GM12878 (cell line): ENCODE measurements around the gene CAPNS1. TPM values are rescaled to one million over a fixed set of nuclear protein-coding genes. Genes with fewer than 3 reads are reported as not detected.

Experiments
- ATAC-seq: fragments of 200-7000 bp; cut with Tn5 transposase; 3 replicates; pipeline ENCODE4 v1.9.1; 2020; ENCODE audit warnings: mild to moderate bottlenecking, moderate library complexity
- BruUV-seq: library from RNA; stranded (reverse); fragments of 400-500 nt; replicated peaks from 2 replicates; lab custom pipeline; 2021; lab: Mats Ljungman, UMichigan
- CTCF ChIA-PET: fragments of 300-600 bp; sonication (Branson Sonifier 250); formaldehyde crosslinking; extraction: SDS; loops from one replicate; lab custom pipeline; 2021; ENCODE audit warnings: inconsistent platforms; lab: Yijun Ruan, JAX
- POLR2A ChIA-PET: fragments of 350-600 bp; formaldehyde crosslinking; extraction: SDS; loops from one replicate; lab custom pipeline; 2021; ENCODE audit warnings: inconsistent platforms; lab: Charles Lee
- RAD21 ChIA-PET: fragments of 300-600 bp; sonication (Branson Sonifier 250); formaldehyde crosslinking; loops from one replicate; lab custom pipeline; 2023; ENCODE audit warnings: antibody characterized with exemption; ENCODE audit not compliant: unreplicated experiment; lab: Charles Lee
- SMC1A ChIA-PET: fragments of 300-600 bp; sonication (Branson Sonifier 250); formaldehyde crosslinking; loops from one replicate; lab custom pipeline; 2023; ENCODE audit not compliant: unreplicated experiment, uncharacterized antibody; lab: Charles Lee
- DNase-seq: peaks from one replicate; pipeline ENCODE4 v3.0.0-alpha.2; 2011; ENCODE audit warnings: low read depth, low spot score
- FAIRE-seq: peaks from 3 replicates; lab custom pipeline; 2011; peaks lifted over from hg19 to GRCh38; lab: Jason Lieb, UNC
- H2AFZ ChIP-seq: 2 replicates; pipeline ENCODE4 v1.6.0; 2011; ENCODE audit warnings: low read depth, low read length, control low read depth; ENCODE audit not compliant: control insufficient read depth
- H3K27ac ChIP-seq: 2 replicates; pipeline ENCODE4 v1.5.1; 2011; ENCODE audit warnings: control low read depth; ENCODE audit not compliant: control insufficient read depth, insufficient read depth
- H3K27me3 ChIP-seq, 2 experiments: replicated peaks in 1 of 2; 2 replicates each; pipeline versions ENCODE4 v1.6.0 to v1.6.1; 2011; ENCODE audit warnings: low read length in 1 of 2; ENCODE audit not compliant: control insufficient read depth in 2 of 2, insufficient read depth in 2 of 2
- H3K36me3 ChIP-seq, 2 experiments: 2 replicates each; pipeline ENCODE4 v1.5.1; 2011; ENCODE audit warnings: low read length in 1 of 2; ENCODE audit not compliant: control insufficient read depth in 2 of 2, insufficient read depth in 2 of 2
- H3K4me1 ChIP-seq: 2 replicates; pipeline ENCODE4 v1.6.1; 2011; ENCODE audit warnings: mild to moderate bottlenecking, low read length, moderate library complexity, mixed read lengths; ENCODE audit not compliant: control insufficient read depth, insufficient read depth
- H3K4me2 ChIP-seq: 2 replicates; pipeline ENCODE4 v1.6.0; 2011; ENCODE audit warnings: control low read depth; ENCODE audit not compliant: control insufficient read depth, insufficient read depth
- H3K4me3 ChIP-seq: fragments of 200-600 bp; sonication (generic); 2 replicates; pipeline ENCODE4 v1.5.1; 2016
- H3K79me2 ChIP-seq: 2 replicates; pipeline ENCODE4 v1.6.0; 2011; ENCODE audit warnings: low read length; ENCODE audit not compliant: control insufficient read depth, insufficient read depth
- H3K9ac ChIP-seq: 2 replicates; pipeline ENCODE4 v1.8.0; 2011; ENCODE audit warnings: low read length, control low read depth, mixed read lengths; ENCODE audit not compliant: control insufficient read depth, insufficient read depth
- H3K9me3 ChIP-seq: replicated peaks from 3 replicates; pipeline ENCODE4 v1.5.1; 2011; ENCODE audit warnings: mild to moderate bottlenecking, low read length; ENCODE audit not compliant: control insufficient read depth, insufficient read depth
- H4K20me1 ChIP-seq: 2 replicates; pipeline ENCODE4 v1.6.0; 2011; ENCODE audit not compliant: control insufficient read depth, insufficient read depth
- ASH2L ChIP-seq: fragments of 300-600, 200-600 bp; sonication (generic); IDR thresholded peaks from 2 replicates; pipeline ENCODE4 v1.6.1; 2017; ENCODE audit warnings: low read depth, mild to moderate bottlenecking, borderline replicate concordance
- CBX3 ChIP-seq: fragments of 200-600 bp; sonication (generic); IDR thresholded peaks from 2 replicates; pipeline ENCODE4 v1.6.1; 2016; ENCODE audit warnings: low read depth, borderline replicate concordance
- CEBPB ChIP-seq, 2 experiments: fragments of 150-350 bp in 1 of 2; IDR thresholded peaks; 2 replicates each; pipeline ENCODE4 v1.6.1; 2012 to 2014; ENCODE audit warnings: low read depth in 2 of 2, low read length in 2 of 2, borderline replicate concordance in 1 of 2, inconsistent platforms in 1 of 2
- FOS ChIP-seq: IDR thresholded peaks from 3 replicates; pipeline ENCODE4 v1.6.1; 2011; ENCODE audit warnings: borderline replicate concordance; ENCODE audit not compliant: insufficient read length; ENCODE audit errors: extremely low read depth
- JUNB ChIP-seq: IDR thresholded peaks from 2 replicates; pipeline ENCODE4 v1.6.1; 2016; ENCODE audit warnings: antibody characterized with exemption, mild to moderate bottlenecking
- MTA2 ChIP-seq: fragments of 450-650 bp; IDR thresholded peaks from 2 replicates; pipeline ENCODE4 v1.6.1; 2016; ENCODE audit warnings: low read depth, mild to moderate bottlenecking, moderate library complexity
- MYB ChIP-seq: fragments of 150-350 bp; IDR thresholded peaks from 2 replicates; pipeline ENCODE4 v1.6.1; 2014; ENCODE audit warnings: mild to moderate bottlenecking, low read depth, low read length, borderline replicate concordance
- MYC ChIP-seq: IDR thresholded peaks from 2 replicates; pipeline ENCODE4 v1.6.1; 2011; ENCODE audit warnings: mild to moderate bottlenecking, low read length, moderate library complexity, inconsistent platforms; ENCODE audit not compliant: insufficient read depth, insufficient replicate concordance, insufficient read length, severe bottlenecking
- NFXL1 ChIP-seq: fragments of 450-650 bp; IDR thresholded peaks from 2 replicates; pipeline ENCODE4 v1.6.1; 2017; ENCODE audit warnings: antibody characterized with exemption, mild to moderate bottlenecking, borderline replicate concordance
- NFYA ChIP-seq: IDR thresholded peaks from 2 replicates; pipeline ENCODE4 v1.6.1; 2011; ENCODE audit warnings: low read depth, mild to moderate bottlenecking, low read length, improper control_type of control experiment, borderline replicate concordance
- RB1 ChIP-seq: fragments of 450-650 bp; formaldehyde crosslinking; IDR thresholded peaks from 2 replicates; pipeline ENCODE4 v1.6.1; 2017; ENCODE audit warnings: mild to moderate bottlenecking, borderline replicate concordance
- TCF12 ChIP-seq: IDR thresholded peaks from 2 replicates; pipeline ENCODE4 v1.6.1; 2011; ENCODE audit warnings: low read depth, mild to moderate bottlenecking, low read length
- WGBS: methylation state at CpG from one replicate; pipeline ENCODE4 v1.1.6; 2016; ENCODE audit warnings: low lambda C conversion rate; ENCODE audit not compliant: insufficient replicate concordance, insufficient coverage; ENCODE audit errors: missing lambda C conversion rate; 5-methylcytosine and 5-hydroxymethylcytosine counted together
- in situ Hi-C: fragments of 300-500 bp; cut with MboI; formaldehyde crosslinking; loops from 9 replicates; pipeline ENCODE4 v1.14.3; 2018; ENCODE audit warnings: mixed read lengths
- intact Hi-C: fragments of 100-400 bp; cut with micrococcal nuclease; formaldehyde crosslinking; loops from one replicate; pipeline ENCODE4 v1.14.2; 2022; ENCODE audit not compliant: unreplicated experiment
- polyA plus RNA-seq, 11 experiments: library from polyadenylated mRNA; depleted of rRNA in 4 of 11; unstranded in 6 of 11; stranded (reverse) in 5 of 11; fragments of >200 nt; fragmentation: Nextera tagmentation in 4 of 11; fragmentation: Illumina TruSeq in 1 of 11; extraction: Ambion mirVana in 4 of 11; extraction: Trizol in 1 of 11; gene quantifications; 1 replicate in 1 of 11; 2 replicates in 10 of 11; pipeline versions ENCODE4 v1.2.1 to v1.2.3, GENCODE V29; 2011 to 2016; ENCODE audit warnings: inconsistent platforms in 2 of 11, missing spikeins in 2 of 11, low read depth in 1 of 11
- total RNA-seq, 4 experiments: library from RNA; depleted of rRNA in 3 of 4; stranded (reverse); fragments of >200 nt in 3 of 4; fragmentation: Illumina TruSeq in 1 of 4; extraction: Trizol in 1 of 4; gene quantifications; 2 replicates each; pipeline versions ENCODE4 v1.2.1 to v1.2.3, GENCODE V29; 2013 to 2021
- TF ChIP-seq, protein P1 (sequence below): IDR thresholded peaks from 2 replicates; pipeline ENCODE4 v1.6.1; 2011; ENCODE audit warnings: borderline replicate concordance, low read depth, mild to moderate bottlenecking, moderate library complexity, low read length; ENCODE audit not compliant: insufficient read depth, poor library complexity, severe bottlenecking
- TF ChIP-seq, protein P2 (sequence below): fragments of 450-650 bp; IDR thresholded peaks from 2 replicates; pipeline ENCODE4 v1.6.1; 2016; ENCODE audit warnings: mild to moderate bottlenecking
- TF ChIP-seq, protein P3 (sequence below): IDR thresholded peaks from 2 replicates; pipeline ENCODE4 v1.6.1; 2011; ENCODE audit warnings: low read depth, low read length, improper control_type of control experiment, borderline replicate concordance

Gene CAPNS1
- total and polyA plus RNA-seq, 10 of the 15 experiments (the other 5 are each of a cell fraction or from before 2014, with no cell fraction given) = 96.9 to 562 (median 245) TPM

DNA sequence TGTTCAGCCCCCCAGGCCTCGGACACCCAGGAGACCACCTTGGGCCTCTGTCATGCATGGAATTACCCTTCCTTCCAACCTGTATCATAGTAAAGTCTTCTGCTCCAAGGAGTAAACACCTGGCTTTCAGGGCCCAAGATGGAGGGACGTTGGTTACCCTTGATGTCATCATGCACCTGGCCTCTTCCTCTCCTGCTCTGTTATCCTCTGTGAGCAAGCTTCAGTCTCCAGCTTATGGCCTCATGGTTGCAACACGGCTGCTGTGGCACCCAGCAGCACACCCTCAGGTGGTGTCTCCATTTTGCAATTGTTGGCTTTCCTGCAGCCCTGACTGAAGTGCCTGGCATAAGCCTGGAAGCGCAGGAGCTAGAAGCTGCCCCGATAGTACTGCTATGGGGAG, 32.9 kb upstream of the CAPNS1 start:
- Histone ChIP-seq H3K9me3 (no peaks in the 10 kb centered on the region), H3K9ac (no peak overlapping the region), H3K27ac (no peak overlapping the region), H3K4me1 (no peaks in the 10 kb centered on the region), H3K79me2 (no peaks in the 10 kb centered on the region), H3K36me3 (peaks cover 4 to 18% of the 10 kb centered on the region in 2 experiments; a peak in 3 of 4 replicates), H4K20me1 (no peaks in the 10 kb centered on the region), H3K4me3 (no peak overlapping the region), H3K27me3 (no peaks in the 10 kb centered on the region), H3K4me2 (no peak overlapping the region), H2AFZ (no peak overlapping the region)
- 89% methylated on average over 5 of the region's 5 CpGs for WGBS
- ChIA-PET POLR2A (no interaction called here), CTCF (no interaction called here), SMC1A (no interaction called here), RAD21 (no interaction called here)
- no peak for FAIRE-seq
- ATAC-seq = no peak
- intact Hi-C loops (no loop called here), in situ Hi-C loops (no loop called here)
- no TSS peak for BruUV-seq
- TF ChIP-seq CEBPB (IDR thresholded peaks at IDR 0.05; ENCODE audit: borderline replicate concordance in 1 of 2, low read depth in 2 of 2, low read length in 2 of 2) (no peak), MTA2 (no peak), ASH2L (no peak), MYB (no peak), TCF12 (no peak), NFYA (no peak), RB1 (no peak), MYC (no peak), JUNB (no peak), FOS (no peak), NFXL1 (no peak), CBX3 (no peak)
- TF ChIP-seq, protein P1, sequence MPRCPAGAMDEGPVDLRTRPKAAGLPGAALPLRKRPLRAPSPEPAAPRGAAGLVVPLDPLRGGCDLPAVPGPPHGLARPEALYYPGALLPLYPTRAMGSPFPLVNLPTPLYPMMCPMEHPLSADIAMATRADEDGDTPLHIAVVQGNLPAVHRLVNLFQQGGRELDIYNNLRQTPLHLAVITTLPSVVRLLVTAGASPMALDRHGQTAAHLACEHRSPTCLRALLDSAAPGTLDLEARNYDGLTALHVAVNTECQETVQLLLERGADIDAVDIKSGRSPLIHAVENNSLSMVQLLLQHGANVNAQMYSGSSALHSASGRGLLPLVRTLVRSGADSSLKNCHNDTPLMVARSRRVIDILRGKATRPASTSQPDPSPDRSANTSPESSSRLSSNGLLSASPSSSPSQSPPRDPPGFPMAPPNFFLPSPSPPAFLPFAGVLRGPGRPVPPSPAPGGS = no peak
- TF ChIP-seq, protein P2, sequence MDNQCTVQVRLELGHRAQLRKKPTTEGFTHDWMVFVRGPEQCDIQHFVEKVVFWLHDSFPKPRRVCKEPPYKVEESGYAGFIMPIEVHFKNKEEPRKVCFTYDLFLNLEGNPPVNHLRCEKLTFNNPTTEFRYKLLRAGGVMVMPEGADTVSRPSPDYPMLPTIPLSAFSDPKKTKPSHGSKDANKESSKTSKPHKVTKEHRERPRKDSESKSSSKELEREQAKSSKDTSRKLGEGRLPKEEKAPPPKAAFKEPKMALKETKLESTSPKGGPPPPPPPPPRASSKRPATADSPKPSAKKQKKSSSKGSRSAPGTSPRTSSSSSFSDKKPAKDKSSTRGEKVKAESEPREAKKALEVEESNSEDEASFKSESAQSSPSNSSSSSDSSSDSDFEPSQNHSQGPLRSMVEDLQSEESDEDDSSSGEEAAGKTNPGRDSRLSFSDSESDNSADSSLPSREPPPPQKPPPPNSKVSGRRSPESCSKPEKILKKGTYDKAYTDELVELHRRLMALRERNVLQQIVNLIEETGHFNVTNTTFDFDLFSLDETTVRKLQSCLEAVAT = no peak
- TF ChIP-seq, protein P3, sequence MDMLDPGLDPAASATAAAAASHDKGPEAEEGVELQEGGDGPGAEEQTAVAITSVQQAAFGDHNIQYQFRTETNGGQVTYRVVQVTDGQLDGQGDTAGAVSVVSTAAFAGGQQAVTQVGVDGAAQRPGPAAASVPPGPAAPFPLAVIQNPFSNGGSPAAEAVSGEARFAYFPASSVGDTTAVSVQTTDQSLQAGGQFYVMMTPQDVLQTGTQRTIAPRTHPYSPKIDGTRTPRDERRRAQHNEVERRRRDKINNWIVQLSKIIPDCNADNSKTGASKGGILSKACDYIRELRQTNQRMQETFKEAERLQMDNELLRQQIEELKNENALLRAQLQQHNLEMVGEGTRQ = no peak
- DNase-seq = no peak
